GM12891 (cell line): ENCODE data around the gene DMBX1.

Experiments
- POLR2A ChIP-seq: IDR thresholded peaks from 2 replicates; pipeline ENCODE4 v1.6.1; 2011; ENCODE audit warnings: low read depth, low read length, control low read depth
- POLR2AphosphoS5 ChIP-seq: IDR thresholded peaks from 2 replicates; pipeline ENCODE4 v1.6.1; 2011; ENCODE audit warnings: low read depth, low read length, control low read depth
- SPI1 ChIP-seq: IDR thresholded peaks from 2 replicates; pipeline ENCODE4 v1.6.1; 2011; ENCODE audit warnings: low read depth, low read length, control low read depth
- TAF1 ChIP-seq: IDR thresholded peaks from 2 replicates; pipeline ENCODE4 v1.6.1; 2011; ENCODE audit warnings: low read depth, low read length, control low read depth

DNA sequence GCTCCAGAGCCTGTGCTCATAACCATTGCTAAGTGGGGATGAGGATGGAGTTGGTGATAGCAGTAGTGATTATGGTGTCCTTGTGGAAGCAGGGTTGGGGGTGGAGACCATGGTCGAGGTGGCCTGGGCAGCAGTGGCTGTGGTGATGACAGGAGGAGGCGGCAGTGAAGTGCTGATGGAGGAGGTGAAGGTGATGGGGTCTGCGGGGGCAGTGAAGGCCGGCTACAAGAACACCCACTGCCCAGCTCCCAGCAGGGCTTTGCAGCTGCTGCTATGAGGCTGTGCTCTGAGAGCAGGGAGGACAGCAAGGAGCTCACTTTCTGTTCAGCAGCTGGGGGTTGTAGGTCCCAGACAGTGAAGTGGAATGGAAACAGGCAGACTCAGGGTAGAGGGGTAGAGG is 15.6 kb upstream of the DMBX1 start:
- no peak for TF ChIP-seq POLR2A
- TF ChIP-seq POLR2AphosphoS5: no peak
- no peak for TF ChIP-seq SPI1
- TF ChIP-seq TAF1: no peak
